Lower leg skin (tissue), 4 donors: ENCODE measurements around the gene ALDH18A1. TPM values are rescaled to one million over a fixed set of nuclear protein-coding genes. Genes with fewer than 3 reads are reported as not detected.

Source experiments
- DNase-seq, 2 donors: peaks; one replicate each; pipeline ENCODE4 v3.0.0-alpha.2; 2019; ENCODE audit warnings: low spot score in 2 of 2
- H3K4me3 ChIP-seq: fragments of 200-600 bp; sonication (generic); 2 replicates; pipeline ENCODE4 v1.5.1; 2017; ENCODE audit warnings: mild to moderate bottlenecking, low read depth; ENCODE audit not compliant: poor library complexity, severe bottlenecking
- CTCF ChIP-seq, 3 donors: fragments of 450-650 bp; IDR thresholded peaks; one replicate each; pipeline ENCODE4 v1.5.1; 2016; ENCODE audit warnings: antibody characterized with exemption in 3 of 3, mild to moderate bottlenecking in 3 of 3, moderate library complexity in 2 of 3
- POLR2A ChIP-seq, 2 donors: fragments of 450-650 bp; IDR thresholded peaks; one replicate each; pipeline ENCODE4 v1.6.1; 2016 to 2017; ENCODE audit warnings: antibody characterized with exemption in 2 of 2, mild to moderate bottlenecking in 1 of 2, moderate library complexity in 1 of 2
- WGBS, 2 donors: methylation state at CpG; one replicate each; pipeline ENCODE4 v1.1.5; 2018; 5-methylcytosine and 5-hydroxymethylcytosine counted together
- intact Hi-C: fragments of 100-400 bp; cut with DNase I; formaldehyde crosslinking; loops from one replicate; pipeline ENCODE4 v1.15.0; 2023; ENCODE audit warnings: low total_unique reads
- total RNA-seq, 4 donors: library from RNA; depleted of rRNA; stranded (reverse); fragments of >200 nt; gene quantifications; one replicate each; pipeline ENCODE4 v1.1.0, GENCODE V29; 2016

Gene ALDH18A1
- total RNA-seq, 4 donors from 2014 or later, result 25.1 to 32.4 (median 29.1) TPM

DNA sequence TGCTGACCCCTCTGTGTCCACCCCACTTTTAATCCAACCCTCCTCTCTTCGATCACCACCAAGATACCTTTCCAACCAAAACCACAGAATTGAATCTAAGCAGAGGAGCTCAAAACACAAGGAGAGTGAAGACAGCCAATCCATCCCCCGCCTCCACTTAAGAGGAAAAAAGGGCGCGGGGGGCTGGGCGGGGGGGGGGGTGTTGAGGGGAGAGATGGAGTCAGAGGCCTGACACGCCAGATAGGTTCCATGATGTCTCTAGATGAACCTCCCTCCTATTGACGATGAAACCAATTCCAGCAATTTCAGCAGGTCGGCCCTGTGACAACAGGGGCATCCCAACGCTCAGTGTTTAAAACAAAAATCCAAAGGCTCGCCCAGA is 96.6 kb downstream of the ALDH18A1 start:
- no peak for DNase-seq
- 28 to 40% methylated on average over 10 of the region's 10 CpGs for WGBS, 2 donors
- intact Hi-C loops, result no loop called here
- TF ChIP-seq POLR2A (IDR thresholded peaks at IDR 0.05) (no peak), CTCF (IDR thresholded peaks at IDR 0.05) (no peak)
- no peak overlapping the region for H3K4me3 ChIP-seq

DNA sequence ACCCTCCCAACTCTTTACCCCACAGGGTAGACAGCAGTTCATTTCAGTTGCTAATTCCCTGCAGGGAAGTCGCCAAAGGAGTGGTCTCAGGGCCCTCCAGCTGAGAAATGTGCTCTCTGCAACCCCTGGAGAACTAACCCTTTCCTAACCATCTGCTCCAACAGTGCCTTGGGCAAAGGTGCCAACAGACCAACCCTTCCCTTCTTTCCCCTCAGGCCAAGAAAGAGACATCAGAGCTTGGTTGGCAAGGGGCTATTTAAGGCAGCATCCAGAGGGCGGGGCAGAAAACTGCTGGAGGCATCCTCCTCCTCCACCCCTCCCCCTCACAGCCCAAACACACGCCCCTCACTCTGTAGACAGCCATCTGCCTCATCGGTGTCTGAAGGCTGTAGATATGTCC is 97.0 kb downstream of the ALDH18A1 start:
- WGBS, 2 donors, result 45 to 55% methylated on average over 4 of the region's 4 CpGs

DNA sequence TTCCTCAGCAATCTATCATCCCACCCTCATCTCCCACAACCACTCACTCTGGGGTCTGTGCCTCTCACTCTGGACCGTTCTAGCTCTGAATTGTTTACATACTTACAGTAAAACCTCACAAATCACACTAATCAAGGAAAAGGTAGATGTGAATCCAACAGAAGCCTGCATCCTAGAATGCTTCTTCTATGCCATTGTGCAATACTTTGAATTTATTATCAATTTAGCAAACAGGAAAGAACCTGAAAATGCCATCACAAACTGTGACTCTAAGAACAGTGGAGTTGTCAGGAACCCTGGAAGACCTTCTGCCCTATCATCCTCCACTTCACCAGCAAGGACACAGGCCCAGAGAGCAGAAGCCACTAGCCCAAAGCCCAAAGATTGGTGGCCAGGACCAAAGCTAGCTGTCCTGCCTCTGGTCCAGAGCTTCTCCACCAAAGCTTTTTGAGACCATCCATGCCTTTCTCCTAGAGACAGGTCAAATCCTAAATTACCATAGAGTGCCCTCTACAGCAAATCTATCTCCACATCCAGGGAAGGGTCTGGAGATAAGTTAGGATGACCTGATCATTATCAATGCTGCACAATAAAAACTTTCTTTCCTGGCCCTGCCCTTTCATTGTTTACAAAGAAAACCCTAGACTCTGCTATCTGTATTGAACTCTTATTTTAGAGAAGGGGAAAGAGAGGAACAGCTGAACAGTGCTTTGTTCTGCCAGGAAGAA is 97.8 kb downstream of the ALDH18A1 start:
- DNase-seq, result no peak
- H3K4me3 ChIP-seq, result no peak overlapping the region
- TF ChIP-seq CTCF (IDR thresholded peaks at IDR 0.05) (no peak), POLR2A (IDR thresholded peaks at IDR 0.05) (no peak)
- 70 to 79% methylated on average over 1 of the region's 1 CpG for WGBS, 2 donors
- intact Hi-C loops, result no loop called here

More for the DNA sequence above, 97.0 kb downstream of the ALDH18A1 start:
- no peak for DNase-seq
- no peak overlapping the region for H3K4me3 ChIP-seq
- TF ChIP-seq CTCF (IDR thresholded peaks at IDR 0.05), result no peak
- no peak for TF ChIP-seq POLR2A (IDR thresholded peaks at IDR 0.05)
- intact Hi-C loops, result no loop called here

DNA sequence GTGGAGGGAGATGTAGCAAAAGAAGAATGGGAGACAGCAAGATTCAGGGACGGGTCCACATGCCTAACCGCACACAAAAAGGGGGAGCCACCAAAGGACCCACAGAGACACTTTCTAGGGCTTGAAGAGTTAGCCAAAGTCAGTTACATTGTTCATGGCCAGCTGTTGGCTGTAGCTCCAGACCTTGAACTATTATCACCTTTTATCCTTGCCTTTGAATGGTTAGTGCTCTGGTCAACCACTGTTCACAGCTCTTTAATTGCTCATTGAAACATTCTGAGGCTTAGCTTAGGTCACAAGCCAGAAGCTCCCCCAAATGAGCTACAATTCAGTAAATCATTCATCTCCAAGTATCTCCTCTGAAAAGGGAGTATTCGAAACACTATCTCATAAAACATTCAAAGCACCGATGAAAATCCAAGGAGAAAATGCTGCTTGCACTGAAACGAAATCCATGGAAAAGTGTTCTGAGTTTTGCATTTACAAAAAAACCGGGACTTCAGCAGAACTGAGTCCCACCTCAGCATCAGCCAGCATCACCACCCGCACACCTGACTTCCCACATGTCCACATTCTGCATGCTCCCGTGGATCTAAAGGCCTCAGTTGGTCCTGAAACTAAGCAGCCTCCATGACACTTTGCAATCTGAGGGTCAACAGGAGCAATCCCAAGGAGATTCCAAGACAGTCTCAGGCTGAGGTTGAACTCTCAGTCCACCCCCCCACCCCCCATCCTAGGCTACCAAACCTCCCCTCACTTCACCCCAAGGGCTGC is 99.3 kb downstream of the ALDH18A1 start:
- no peak overlapping the region for H3K4me3 ChIP-seq
- TF ChIP-seq POLR2A (IDR thresholded peaks at IDR 0.05) (no peak), CTCF (IDR thresholded peaks at IDR 0.05) (no peak)
- DNase-seq, result no peak
- WGBS, 2 donors, result 74 to 86% methylated on average over 8 of the region's 8 CpGs
- intact Hi-C loops, result no loop called here

Other genes starting within 250 kb of the ALDH18A1 start
- gene SORBS1, start 95.3 kb downstream of the ALDH18A1 start, total RNA-seq, result 10 to 100 TPM; 35.1 to 53.1 (median 43.3) TPM
- 10 to 100 TPM; 13.6 to 23.1 (median 16.3) TPM for gene TCTN3, start 37.2 kb upstream of the ALDH18A1 start, total RNA-seq
- gene ENTPD1, start 99.5 kb upstream of the ALDH18A1 start, total RNA-seq, result 10 to 100 TPM in 1 of 4 donors, 1 to 10 TPM in 3; 5.3 to 15.7 (median 7.7) TPM